Cardiac muscle cell (in vitro differentiated cells and primary cell): ENCODE measurements around the gene CXorf38. TPM values are rescaled to one million over a fixed set of nuclear protein-coding genes. Genes with fewer than 3 reads are reported as not detected.
A peak's percentile ranks its signal among the peaks of the same experiment; 100 is the strongest.

ENCODE experiments used
- DNase-seq, 2 donors: peaks; one replicate each; pipeline versions ENCODE4 v3.0.0 to v3.0.0-alpha.2; 2010 to 2017; ENCODE audit warnings: low read depth in 1 of 2, low spot score in 1 of 2
- H3K27ac ChIP-seq: fragments of 200-600 bp; sonication (generic); 2 replicates; pipeline ENCODE4 v1.5.1; 2016
- H3K27me3 ChIP-seq: fragments of 200-600 bp; sonication (generic); 2 replicates; pipeline ENCODE4 v1.6.0; 2016; ENCODE audit warnings: control low read depth
- H3K36me3 ChIP-seq: fragments of 200-600 bp; sonication (generic); 2 replicates; pipeline ENCODE4 v1.5.1; 2016; ENCODE audit warnings: control low read depth
- H3K4me1 ChIP-seq: fragments of 200-600 bp; sonication (generic); 2 replicates; pipeline ENCODE4 v1.8.1; 2017; ENCODE audit warnings: low read depth, mild to moderate bottlenecking, mixed run types
- H3K4me3 ChIP-seq: fragments of 200-600 bp; sonication (generic); 2 replicates; pipeline ENCODE4 v1.5.1; 2016; ENCODE audit warnings: mild to moderate bottlenecking
- H3K9me3 ChIP-seq: fragments of 200-600 bp; sonication (generic); 2 replicates; pipeline ENCODE4 v1.5.1; 2017; ENCODE audit warnings: low read depth, mild to moderate bottlenecking, control low read depth
- polyA plus RNA-seq: library from polyadenylated mRNA; unstranded; fragments of >200 nt; fragmentation: Nextera tagmentation; extraction: Ambion mirVana; gene quantifications from 2 replicates; pipeline ENCODE4 v1.2.1, GENCODE V29; 2016
- total RNA-seq: library from RNA; depleted of rRNA; stranded (reverse); fragments of >200 nt; gene quantifications from 2 replicates; pipeline ENCODE4 v1.2.3, GENCODE V29; 2016
- TF ChIP-seq, protein P1 (sequence below): IDR thresholded peaks from 2 replicates; pipeline ENCODE4 v1.5.1; 2012; ENCODE audit warnings: low read depth, mild to moderate bottlenecking, low read length

CXorf38 gene
- total and polyA plus RNA-seq, 2 experiments from 2014 or later, result 4.8 to 12.2 TPM

GRCh38 chrX:40661489-40661888 lies 14.1 kb upstream of the CXorf38 start:
- Histone ChIP-seq H3K4me1 (no peaks in the 10 kb centered on the region), H3K4me3 (no peak overlapping the region), H3K27ac (no peak overlapping the region), H3K9me3 (no peaks in the 10 kb centered on the region), H3K27me3 (no peaks in the 10 kb centered on the region), H3K36me3 (peaks cover 12% of the 10 kb centered on the region)
- TF ChIP-seq, protein P1, sequence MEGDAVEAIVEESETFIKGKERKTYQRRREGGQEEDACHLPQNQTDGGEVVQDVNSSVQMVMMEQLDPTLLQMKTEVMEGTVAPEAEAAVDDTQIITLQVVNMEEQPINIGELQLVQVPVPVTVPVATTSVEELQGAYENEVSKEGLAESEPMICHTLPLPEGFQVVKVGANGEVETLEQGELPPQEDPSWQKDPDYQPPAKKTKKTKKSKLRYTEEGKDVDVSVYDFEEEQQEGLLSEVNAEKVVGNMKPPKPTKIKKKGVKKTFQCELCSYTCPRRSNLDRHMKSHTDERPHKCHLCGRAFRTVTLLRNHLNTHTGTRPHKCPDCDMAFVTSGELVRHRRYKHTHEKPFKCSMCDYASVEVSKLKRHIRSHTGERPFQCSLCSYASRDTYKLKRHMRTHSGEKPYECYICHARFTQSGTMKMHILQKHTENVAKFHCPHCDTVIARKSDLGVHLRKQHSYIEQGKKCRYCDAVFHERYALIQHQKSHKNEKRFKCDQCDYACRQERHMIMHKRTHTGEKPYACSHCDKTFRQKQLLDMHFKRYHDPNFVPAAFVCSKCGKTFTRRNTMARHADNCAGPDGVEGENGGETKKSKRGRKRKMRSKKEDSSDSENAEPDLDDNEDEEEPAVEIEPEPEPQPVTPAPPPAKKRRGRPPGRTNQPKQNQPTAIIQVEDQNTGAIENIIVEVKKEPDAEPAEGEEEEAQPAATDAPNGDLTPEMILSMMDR, result no peak
- no peak for DNase-seq

- no peaks in the 10 kb centered on the region for H3K27me3 ChIP-seq
- no peaks in the 10 kb centered on the region for H3K4me1 ChIP-seq
- H3K27ac ChIP-seq, result no peak overlapping the region
- no peaks in the 10 kb centered on the region for H3K9me3 ChIP-seq
- no peak overlapping the region for H3K4me3 ChIP-seq
- peaks cover 12% of the 10 kb centered on the region for H3K36me3 ChIP-seq
- no peak for DNase-seq
- TF ChIP-seq, protein P1, result no peak
These were observed 13.0 kb upstream of the CXorf38 start for GRCh38 chrX:40660381-40660780.

GRCh38 chrX:40653535-40653934 lies 6.2 kb upstream of the CXorf38 start:
- peaks cover 3% of the 10 kb centered on the region for H3K36me3 ChIP-seq
- no peak for DNase-seq
- H3K27ac ChIP-seq, result no peak overlapping the region
- no peaks in the 10 kb centered on the region for H3K9me3 ChIP-seq
- H3K27me3 ChIP-seq, result no peaks in the 10 kb centered on the region
- TF ChIP-seq, protein P1, result no peak
- H3K4me1 ChIP-seq, result peaks cover 5% of the 10 kb centered on the region
- H3K4me3 ChIP-seq, result no peak overlapping the region

- H3K36me3 ChIP-seq, result peaks cover 3% of the 10 kb centered on the region
- no peak for DNase-seq
- H3K4me3 ChIP-seq, result no peak overlapping the region
- peaks cover 5% of the 10 kb centered on the region for H3K4me1 ChIP-seq
- TF ChIP-seq, protein P1, result no peak
- H3K27me3 ChIP-seq, result no peaks in the 10 kb centered on the region
- H3K27ac ChIP-seq, result no peak overlapping the region
- no peaks in the 10 kb centered on the region for H3K9me3 ChIP-seq
These were observed 5.3 kb upstream of the CXorf38 start for GRCh38 chrX:40652664-40653063.

DNA sequence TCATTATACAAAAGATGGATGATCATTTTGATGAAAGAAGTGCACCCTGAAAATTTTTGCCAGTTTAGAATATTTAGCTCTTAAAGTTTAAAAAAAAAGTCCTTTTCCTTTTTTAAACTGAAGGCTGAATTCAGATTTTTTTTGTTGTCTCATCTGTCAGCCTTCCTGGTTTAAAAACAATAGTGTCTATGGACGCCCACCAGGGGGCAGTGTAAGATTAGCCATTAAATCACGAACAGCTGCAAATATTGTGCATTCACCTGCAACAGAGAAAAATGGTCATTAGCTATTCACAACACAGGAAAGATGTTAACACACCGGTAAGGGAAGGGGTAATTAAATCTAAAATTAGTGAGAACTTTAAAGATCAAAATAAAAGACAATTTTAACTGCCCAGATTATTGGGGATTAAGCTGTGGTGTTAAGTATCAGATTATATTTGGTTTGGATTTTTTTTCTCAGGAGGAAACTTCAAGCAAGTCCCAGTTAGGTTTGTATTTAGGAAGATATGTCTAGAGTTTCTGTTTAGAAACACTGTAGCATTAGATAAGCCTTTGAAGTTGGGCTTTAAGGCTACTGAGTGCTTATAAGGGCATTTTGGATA lies 4.4 kb upstream of the CXorf38 start:
- peak; percentile 70 to 84 for DNase-seq
- no peak overlapping the region for H3K27ac ChIP-seq
- H3K27me3 ChIP-seq, result no peaks in the 10 kb centered on the region
- H3K9me3 ChIP-seq, result no peaks in the 10 kb centered on the region
- TF ChIP-seq, protein P1, result peak; percentile 48
- H3K4me3 ChIP-seq, result no peak overlapping the region
- H3K4me1 ChIP-seq, result peaks cover 5% of the 10 kb centered on the region
- H3K36me3 ChIP-seq, result peaks cover 3% of the 10 kb centered on the region
